ENCODE measurements around the gene SBDS.

SBDS gene

DNA sequence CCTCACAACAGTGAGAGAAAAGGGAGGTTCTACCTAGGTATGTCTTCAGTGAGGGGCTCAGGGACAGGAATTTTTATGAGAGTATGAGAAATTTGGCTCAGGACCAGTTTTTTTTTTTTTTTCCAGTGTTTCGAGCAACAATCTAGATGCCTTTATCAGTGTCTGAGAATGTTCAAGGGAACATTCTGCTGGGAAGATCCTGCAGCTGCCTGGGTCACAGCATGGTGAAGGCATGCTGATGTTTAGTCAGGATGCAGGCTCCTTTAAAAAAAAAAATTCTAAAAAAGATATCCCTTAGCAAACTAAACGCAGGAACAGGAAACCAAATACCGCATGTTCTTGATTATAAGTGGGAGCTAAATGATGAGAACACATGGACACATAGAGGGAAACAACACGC lies 31.0 kb downstream of the SBDS start:
- DNase-seq (ENCODE audit: low read depth), result no peak
- no peak overlapping the region for H3K4me3 ChIP-seq (ENCODE audit: low read depth, low read length)
- TF ChIP-seq CTCF (IDR thresholded peaks at IDR 0.05; ENCODE audit: insufficient read depth, low read depth, low read length, missing control alignments), result no peak

DNA sequence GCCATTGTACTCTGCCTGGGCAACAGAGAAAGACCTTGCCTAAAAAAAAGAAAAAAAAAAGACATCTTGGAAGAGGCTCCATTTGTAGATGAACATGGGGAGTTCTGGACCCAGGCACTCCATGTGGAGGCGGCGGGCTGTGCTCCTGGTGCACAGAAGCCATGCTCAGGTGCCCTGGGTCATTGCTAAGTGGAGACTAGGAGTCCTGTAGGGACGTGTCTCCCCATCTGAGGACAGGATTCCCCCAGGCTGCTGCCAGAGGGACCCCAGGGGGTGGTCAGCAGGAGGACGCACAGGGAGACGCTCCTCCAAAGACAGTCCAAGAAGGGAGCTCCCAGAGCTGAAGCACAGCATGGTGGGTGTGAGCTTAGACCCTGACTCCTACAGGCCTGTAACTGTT lies 34.3 kb downstream of the SBDS start:
- DNase-seq (ENCODE audit: low read depth), result no peak
- H3K4me3 ChIP-seq (ENCODE audit: low read depth, low read length), result no peak overlapping the region
- TF ChIP-seq CTCF (IDR thresholded peaks at IDR 0.05; ENCODE audit: insufficient read depth, low read depth, low read length, missing control alignments), result no peak

GRCh38 chr7:66960192-66960591 lies 35.2 kb downstream of the SBDS start:
- H3K4me3 ChIP-seq (ENCODE audit: low read depth, low read length), result no peak overlapping the region
- no peak for DNase-seq (ENCODE audit: low read depth)
- TF ChIP-seq CTCF (IDR thresholded peaks at IDR 0.05; ENCODE audit: insufficient read depth, low read depth, low read length, missing control alignments), result no peak

DNA sequence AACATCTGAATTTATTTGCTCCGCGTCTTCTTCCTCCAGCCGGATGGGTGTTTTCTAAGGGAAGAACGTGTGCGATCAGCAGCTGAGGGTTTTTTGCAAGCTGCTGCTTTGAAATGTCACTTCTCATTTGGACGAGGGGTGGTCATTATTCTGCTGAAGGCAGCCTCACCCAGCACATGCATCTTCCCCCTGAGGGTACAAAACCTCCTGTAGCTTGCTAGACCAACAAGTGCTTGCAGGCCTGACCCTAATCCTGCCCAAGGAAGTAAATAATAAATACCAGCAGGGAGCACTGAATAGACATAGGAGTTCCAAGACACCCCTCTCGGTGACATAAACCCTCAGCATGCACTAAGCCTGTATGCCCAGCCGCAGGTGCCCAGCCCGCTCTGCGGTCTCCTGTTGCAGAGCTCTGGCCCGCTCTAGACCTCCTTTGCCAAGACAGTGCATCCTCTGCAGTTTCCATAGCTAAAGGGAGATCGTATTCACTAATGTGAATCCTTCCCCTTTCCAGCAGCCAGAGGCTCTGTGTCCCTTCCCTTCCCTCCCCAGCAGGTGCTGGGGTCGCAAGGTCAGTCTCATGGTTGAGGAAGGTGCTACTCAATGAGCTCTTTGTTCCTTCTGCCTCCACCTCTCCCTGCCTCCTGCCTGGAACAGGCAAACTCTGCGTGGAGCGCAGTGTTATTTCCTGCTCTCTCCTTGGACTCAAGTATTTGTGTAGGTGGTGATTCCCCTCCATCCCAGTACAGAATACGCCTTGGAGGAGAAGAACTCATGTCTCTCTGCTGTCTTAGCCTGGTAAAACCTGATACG lies 36.6 kb downstream of the SBDS start:
- no peak for DNase-seq (ENCODE audit: low read depth)
- H3K4me3 ChIP-seq (ENCODE audit: low read depth, low read length), result no peak overlapping the region
- no peak for TF ChIP-seq CTCF (IDR thresholded peaks at IDR 0.05; ENCODE audit: insufficient read depth, low read depth, low read length, missing control alignments)

DNA sequence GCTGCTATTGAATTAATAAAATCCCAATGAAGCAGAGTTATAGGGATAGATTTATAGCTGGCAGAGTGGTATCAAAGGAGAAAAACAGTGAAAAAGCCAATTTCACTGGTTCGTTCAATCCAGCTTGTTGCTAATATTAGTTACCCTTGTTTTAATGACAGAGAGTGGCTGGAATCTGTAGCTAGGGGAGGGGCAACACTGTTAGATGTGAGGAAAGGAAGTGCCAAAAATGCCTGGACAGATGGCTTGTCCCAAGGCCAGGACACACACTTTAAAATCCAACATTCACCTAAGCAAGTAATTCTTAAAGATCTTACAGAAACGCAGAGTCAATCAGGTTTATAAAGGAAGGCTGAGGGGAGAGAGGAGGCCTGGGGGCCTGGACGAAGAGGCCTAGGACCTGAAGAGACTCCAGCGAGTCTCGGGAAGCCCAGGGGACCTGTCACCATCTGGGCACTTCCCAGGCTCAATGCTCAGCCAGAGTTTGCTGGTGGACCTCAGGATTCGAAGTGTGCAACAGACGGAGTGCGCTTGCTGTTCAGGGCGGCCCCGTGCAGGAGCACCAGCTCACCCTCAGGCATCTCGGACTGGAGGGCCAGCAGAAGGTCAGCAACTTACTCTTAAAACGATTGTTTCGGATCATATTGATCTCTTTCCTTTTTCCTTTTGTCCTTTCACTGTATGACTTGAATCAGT lies 37.6 kb downstream of the SBDS start:
- no peak overlapping the region for H3K4me3 ChIP-seq (ENCODE audit: low read depth, low read length)
- DNase-seq (ENCODE audit: low read depth), result no peak
- TF ChIP-seq CTCF (IDR thresholded peaks at IDR 0.05; ENCODE audit: insufficient read depth, low read depth, low read length, missing control alignments), result no peak

- no peak for TF ChIP-seq CTCF (IDR thresholded peaks at IDR 0.05; ENCODE audit: insufficient read depth, low read depth, low read length, missing control alignments)
- no peak for DNase-seq (ENCODE audit: low read depth)
- no peak overlapping the region for H3K4me3 ChIP-seq (ENCODE audit: low read depth, low read length)
These were observed 42.4 kb downstream of the SBDS start for GRCh38 chr7:66953044-66953427.

Measured in GM12865 (cell line).